ENCODE results near the gene VPS37C.
"Not testable (repeated sequence)": the region's sequence is repeated elsewhere in the genome, so short reads cannot be mapped to it uniquely, and the experiment has no call there.

The VPS37C gene

GRCh38 chr11:61102667-61103571, 58.3 kb downstream of the VPS37C start:
- DNase-seq, result no peak

GRCh38 chr11:61098778-61099177, 62.4 kb downstream of the VPS37C start:
- DNase-seq, result no peak

GRCh38 chr11:61098261-61098660, 63.0 kb downstream of the VPS37C start:
- DNase-seq, result not testable (repeated sequence)

- DNase-seq, result no peak
These were observed 66.2 kb downstream of the VPS37C start for GRCh38 chr11:61095021-61095420.

GRCh38 chr11:61094167-61094566, 67.1 kb downstream of the VPS37C start:
- not testable (repeated sequence) for DNase-seq

GRCh38 chr11:61092908-61093763, 68.1 kb downstream of the VPS37C start:
- no peak for DNase-seq

- DNase-seq, result no peak
These were observed 68.9 kb downstream of the VPS37C start for GRCh38 chr11:61092280-61092766.

GRCh38 chr11:61091373-61092279, 69.6 kb downstream of the VPS37C start:
- no peak for DNase-seq

GRCh38 chr11:61090982-61091372, 70.2 kb downstream of the VPS37C start:
- DNase-seq, result no peak

GRCh38 chr11:61090521-61090920, 70.7 kb downstream of the VPS37C start:
- no peak for DNase-seq

- no peak for DNase-seq
These were observed 71.3 kb downstream of the VPS37C start for GRCh38 chr11:61089806-61090491.

GRCh38 chr11:61087426-61088119, 73.7 kb downstream of the VPS37C start:
- DNase-seq, result no peak

- DNase-seq, result no peak
These were observed 77.6 kb downstream of the VPS37C start for GRCh38 chr11:61083601-61084147.

- DNase-seq, result no peak
These were observed 78.2 kb downstream of the VPS37C start for GRCh38 chr11:61082931-61083531.

- DNase-seq, result no peak
These were observed 79.0 kb downstream of the VPS37C start for GRCh38 chr11:61082062-61082870.

- DNase-seq, result no peak
These were observed 80.1 kb downstream of the VPS37C start for GRCh38 chr11:61080986-61081590.

GRCh38 chr11:61080526-61080925, 80.7 kb downstream of the VPS37C start:
- DNase-seq, result no peak

All from hypothalamus (tissue), 51 donors.